OCI-LY1 (cell line): ENCODE data around the gene TTC27.

Source experiments
- H2AFZ ChIP-seq: fragments of 200-600 bp; sonication (generic), shearing (Covaris generic); 2 replicates; pipeline ENCODE4 v1.6.0; 2014; ENCODE audit warnings: antibody characterized with exemption, mild to moderate bottlenecking, low read length
- H3F3A ChIP-seq: fragments of 200-600 bp; sonication (generic), shearing (Covaris generic); 2 replicates; pipeline ENCODE4 v1.6.0; 2014; ENCODE audit warnings: mild to moderate bottlenecking, antibody characterized with exemption, low read length, moderate library complexity; ENCODE audit not compliant: insufficient read depth
- H3K27ac ChIP-seq: fragments of 200-600 bp; sonication (generic); 2 replicates; pipeline ENCODE4 v1.5.1; 2014; ENCODE audit warnings: low read length, mixed run types, mild to moderate bottlenecking, low read depth; ENCODE audit not compliant: poor library complexity, severe bottlenecking
- H3K27me3 ChIP-seq: fragments of 200-600 bp; sonication (generic); 2 replicates; pipeline ENCODE4 v1.6.0; 2014; ENCODE audit warnings: antibody characterized with exemption, mild to moderate bottlenecking, low read length, moderate library complexity; ENCODE audit not compliant: insufficient read depth
- H3K36me3 ChIP-seq: fragments of 200-600 bp; sonication (generic); 2 replicates; pipeline ENCODE4 v1.6.1; 2014; ENCODE audit warnings: mild to moderate bottlenecking, antibody characterized with exemption, low read length, moderate library complexity, mixed read lengths; ENCODE audit not compliant: insufficient read depth
- H3K4me1 ChIP-seq: fragments of 200-600 bp; sonication (generic); 2 replicates; pipeline ENCODE4 v1.5.1; 2014; ENCODE audit warnings: mild to moderate bottlenecking, low read length, moderate library complexity; ENCODE audit not compliant: insufficient read depth, severe bottlenecking
- H3K4me2 ChIP-seq: fragments of 200-600 bp; sonication (generic), shearing (Covaris generic); 2 replicates; pipeline ENCODE4 v1.6.1; 2014; ENCODE audit warnings: low read length
- H3K4me3 ChIP-seq: fragments of 200-600 bp; sonication (generic); 2 replicates; pipeline ENCODE4 v1.5.1; 2014; ENCODE audit warnings: low read length, low read depth, mild to moderate bottlenecking, mixed read lengths; ENCODE audit not compliant: poor library complexity, severe bottlenecking
- H3K79me2 ChIP-seq: fragments of 200-600 bp; shearing (Covaris generic); 2 replicates; pipeline ENCODE4 v1.6.1; 2016; ENCODE audit warnings: mixed run types, low read length, mixed read lengths; ENCODE audit not compliant: insufficient read depth
- H3K9ac ChIP-seq: fragments of 200-600 bp; sonication (generic), shearing (Covaris generic); 2 replicates; pipeline ENCODE4 v1.6.1; 2014; ENCODE audit warnings: mild to moderate bottlenecking, low read length, mixed read lengths
- H3K9me2 ChIP-seq: fragments of 200-600 bp; sonication (generic), shearing (Covaris generic); 2 replicates; pipeline ENCODE4 v1.6.1; 2014; ENCODE audit warnings: low read depth, mild to moderate bottlenecking, low read length, mixed read lengths
- H3K9me3 ChIP-seq: fragments of 200-600 bp; shearing (Covaris generic); 2 replicates; pipeline ENCODE4 v1.6.1; 2014; ENCODE audit warnings: low read length, mixed read lengths
- H4K20me1 ChIP-seq: fragments of 200-600 bp; sonication (generic), shearing (Covaris generic); 2 replicates; pipeline ENCODE4 v1.6.0; 2016; ENCODE audit warnings: mild to moderate bottlenecking, low read length; ENCODE audit not compliant: insufficient read depth
- CTCF ChIP-seq: fragments of 200-600 bp; sonication (generic), shearing (Covaris generic); IDR thresholded peaks from 2 replicates; pipeline ENCODE4 v1.5.1; 2017; ENCODE audit warnings: mild to moderate bottlenecking, antibody characterized with exemption, low read length, moderate library complexity, mixed read lengths
- EZH2 ChIP-seq: fragments of 200-600 bp; sonication (generic), shearing (Covaris generic); IDR thresholded peaks from 2 replicates; pipeline ENCODE4 v1.8.0; 2017; ENCODE audit warnings: borderline replicate concordance, mixed run types, mild to moderate bottlenecking, antibody characterized with exemption, low read length, moderate library complexity, mixed read lengths

Gene TTC27

GRCh38 chr2:32663864-32664263 lies 36.0 kb downstream of the TTC27 start:
- H3K27me3 ChIP-seq: no peaks in the 10 kb centered on the region
- no peak overlapping the region for H2AFZ ChIP-seq
- H3K4me1 ChIP-seq: no peaks in the 10 kb centered on the region
- H3K27ac ChIP-seq: no peak overlapping the region
- no peaks in the 10 kb centered on the region for H3K9me2 ChIP-seq
- H3K79me2 ChIP-seq: no peaks in the 10 kb centered on the region
- no peak overlapping the region for H3K9ac ChIP-seq
- H3K36me3 ChIP-seq: peaks cover 27% of the 10 kb centered on the region
- no peak overlapping the region for H3K4me2 ChIP-seq
- H4K20me1 ChIP-seq: no peaks in the 10 kb centered on the region
- H3K9me3 ChIP-seq: no peaks in the 10 kb centered on the region
- no peak overlapping the region for H3K4me3 ChIP-seq
- TF ChIP-seq EZH2 (no peak), CTCF (no peak)
- no peaks in the 10 kb centered on the region for H3F3A ChIP-seq

- Histone ChIP-seq H4K20me1 (no peaks in the 10 kb centered on the region), H3F3A (no peaks in the 10 kb centered on the region), H3K9me2 (no peaks in the 10 kb centered on the region), H3K9me3 (no peaks in the 10 kb centered on the region), H3K36me3 (peaks cover 27% of the 10 kb centered on the region), H3K9ac (no peak overlapping the region), H3K27ac (no peak overlapping the region), H2AFZ (no peak overlapping the region), H3K4me3 (no peak overlapping the region), H3K4me2 (no peak overlapping the region), H3K79me2 (no peaks in the 10 kb centered on the region), H3K4me1 (no peaks in the 10 kb centered on the region), H3K27me3 (no peaks in the 10 kb centered on the region)
- TF ChIP-seq EZH2 (no peak), CTCF (no peak)
These were observed 38.9 kb downstream of the TTC27 start for GRCh38 chr2:32666704-32667103.

DNA sequence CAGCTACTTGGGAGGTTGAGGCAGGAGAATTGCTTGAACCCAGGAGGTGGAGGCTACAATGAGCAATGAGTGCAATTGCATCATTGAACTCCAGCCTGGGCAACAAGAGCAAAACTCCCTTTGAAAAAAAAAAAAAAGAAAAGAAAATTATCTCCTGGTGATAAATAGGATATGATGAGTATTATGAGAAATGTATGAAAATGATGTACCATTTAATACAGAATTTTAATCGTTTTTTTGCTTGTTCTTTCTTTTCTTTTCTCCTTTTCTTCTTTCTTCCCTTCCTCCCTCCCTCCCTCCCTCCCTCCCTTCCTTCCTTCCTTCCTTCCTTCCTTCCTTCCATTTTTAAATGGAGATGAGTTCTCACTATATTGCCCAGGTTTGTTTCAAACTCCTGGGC lies 40.4 kb downstream of the TTC27 start:
- no peaks in the 10 kb centered on the region for H3F3A ChIP-seq
- no peak overlapping the region for H2AFZ ChIP-seq
- no peak overlapping the region for H3K4me2 ChIP-seq
- no peak for TF ChIP-seq CTCF
- no peak for TF ChIP-seq EZH2
- no peaks in the 10 kb centered on the region for H3K79me2 ChIP-seq
- H4K20me1 ChIP-seq: no peaks in the 10 kb centered on the region
- H3K4me3 ChIP-seq: no peak overlapping the region
- H3K9me3 ChIP-seq: no peaks in the 10 kb centered on the region
- peaks cover 34% of the 10 kb centered on the region for H3K36me3 ChIP-seq
- H3K4me1 ChIP-seq: no peaks in the 10 kb centered on the region
- H3K9me2 ChIP-seq: no peaks in the 10 kb centered on the region
- H3K9ac ChIP-seq: no peak overlapping the region
- no peak overlapping the region for H3K27ac ChIP-seq
- no peaks in the 10 kb centered on the region for H3K27me3 ChIP-seq
